NOMO-1 treated with dmso at 0.1 percent for 144 hours (cell line): Measurements from ENCODE around the gene ARMS2.

Experiments used
- DNase-seq: peaks from one replicate; lab custom pipeline; 2025; ENCODE audit not compliant: unreplicated experiment; lab: John Stamatoyannopoulos, UW

The ARMS2 gene

DNA sequence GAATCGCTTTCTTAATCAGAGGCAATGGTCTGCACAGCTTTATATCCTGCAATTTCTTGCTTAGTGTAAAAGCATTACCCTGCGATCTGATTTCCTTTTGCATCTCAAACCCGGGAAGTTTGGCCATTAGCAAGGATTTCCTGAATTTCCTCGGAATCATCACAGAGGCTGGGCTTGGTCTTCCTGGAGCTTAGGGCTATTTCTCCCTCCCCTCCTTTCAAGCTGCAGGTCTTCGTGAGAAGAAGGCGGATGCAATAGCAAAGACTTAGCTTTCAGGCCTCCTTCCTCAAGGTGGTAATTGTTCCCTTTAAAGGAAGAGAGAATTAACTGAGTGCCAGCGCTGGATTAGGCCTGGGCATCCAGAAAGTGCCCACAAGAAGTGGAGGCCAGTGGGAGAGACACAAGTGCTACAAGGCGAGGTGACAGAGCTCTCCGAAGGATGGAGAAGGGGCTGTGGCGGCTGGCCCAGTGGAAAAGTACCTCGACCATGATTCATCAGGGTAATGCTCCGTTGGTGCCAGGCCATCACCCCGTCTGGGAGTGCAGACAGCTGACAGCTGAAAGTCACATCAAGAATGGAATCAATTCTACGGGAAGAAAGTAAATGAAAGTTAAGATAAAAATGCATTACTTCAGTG, 4.0 kb upstream of the ARMS2 start:
- no peak for DNase-seq

DNA sequence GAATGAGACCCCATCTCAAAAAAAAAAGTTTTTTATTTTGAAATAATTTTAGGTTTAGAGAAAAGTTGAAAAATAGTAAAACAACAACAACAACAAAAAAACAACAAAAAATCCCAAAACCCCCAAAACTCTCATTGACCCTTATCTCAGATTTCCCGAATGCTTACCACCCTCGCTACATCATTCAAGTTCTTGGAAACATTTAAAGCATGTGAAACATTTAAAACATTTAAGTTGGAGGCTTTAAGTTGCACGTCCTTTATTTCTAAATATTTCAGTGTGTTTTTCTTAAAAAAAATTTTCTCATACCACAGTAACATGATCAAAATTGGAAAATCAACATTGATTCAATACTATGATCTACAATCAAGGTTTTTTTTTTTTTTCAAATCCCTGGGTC, 382 bp upstream of the ARMS2 start:
- DNase-seq, result no peak

DNA sequence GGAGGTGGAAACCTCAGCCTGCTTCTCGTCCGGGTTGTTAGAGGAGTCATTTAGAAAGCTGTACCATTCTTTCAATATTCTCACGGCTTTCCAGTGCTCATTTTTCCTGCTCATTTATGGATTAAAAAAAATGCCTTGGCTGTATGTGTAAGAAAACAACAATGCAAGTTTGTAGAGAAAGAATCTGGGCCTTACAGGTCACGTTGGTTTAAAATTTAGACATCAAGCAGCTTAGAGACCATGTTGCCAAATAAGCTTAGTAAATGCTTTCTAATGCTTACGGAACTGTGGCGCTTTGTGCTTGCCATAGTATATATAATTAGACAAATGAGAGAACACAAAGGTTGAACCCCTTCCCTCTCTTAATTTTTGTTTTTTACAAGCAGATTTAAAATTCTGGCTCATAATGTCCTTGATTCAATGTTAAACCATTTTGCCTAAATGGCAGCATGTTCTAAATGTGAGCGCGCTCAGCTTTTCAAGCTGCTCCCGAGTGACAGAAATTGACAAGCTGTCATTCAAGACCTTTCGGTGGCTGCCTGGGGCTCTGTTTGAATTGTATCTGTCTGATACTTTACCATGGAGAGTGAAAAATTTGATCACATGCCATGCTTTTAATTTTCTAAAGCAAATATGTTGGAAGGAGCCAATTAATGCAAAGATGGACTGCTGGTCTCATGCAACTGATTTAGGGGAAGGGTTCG, 1.1 kb downstream of the ARMS2 start:
- no peak for DNase-seq

DNA sequence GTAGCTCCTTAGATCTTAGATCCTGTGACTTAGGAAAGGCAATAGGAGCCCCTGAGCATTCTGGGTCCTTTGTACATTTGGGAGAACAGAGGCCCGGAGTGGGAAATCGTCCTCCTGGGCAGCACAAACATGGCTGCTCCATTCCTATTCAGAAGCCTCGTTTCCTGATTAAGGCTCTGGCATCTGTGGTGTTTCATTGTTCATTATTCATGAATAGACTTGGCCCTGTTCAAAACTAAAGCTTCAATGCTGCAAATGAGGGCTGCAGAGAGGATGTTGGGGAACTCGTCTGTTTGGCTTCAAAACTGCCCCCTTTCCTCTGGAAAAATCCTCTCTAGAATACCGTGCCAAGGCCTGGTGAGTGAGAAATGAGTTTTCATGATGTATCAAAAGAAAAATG, 3.5 kb downstream of the ARMS2 start:
- no peak for DNase-seq

DNA sequence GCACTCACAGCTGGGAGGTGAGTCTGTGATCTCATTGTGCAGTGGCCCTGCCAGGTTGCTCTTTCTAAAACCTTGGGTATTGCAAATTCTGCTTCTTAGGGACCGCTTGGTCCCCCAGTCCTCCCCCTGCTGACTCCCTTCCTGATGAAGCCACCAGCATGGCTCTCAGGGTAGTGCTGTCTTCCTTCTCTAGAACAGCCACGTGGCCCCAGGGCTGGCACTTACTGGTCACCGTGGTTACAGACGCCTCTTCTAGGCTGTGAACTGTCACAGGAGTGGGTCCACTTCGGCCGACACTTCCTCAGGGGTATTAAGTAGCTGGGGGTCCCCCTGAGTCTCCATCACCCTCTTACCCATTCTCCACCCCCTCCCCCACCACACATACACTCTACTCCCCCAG, 4.2 kb downstream of the ARMS2 start:
- DNase-seq, result no peak

DNA sequence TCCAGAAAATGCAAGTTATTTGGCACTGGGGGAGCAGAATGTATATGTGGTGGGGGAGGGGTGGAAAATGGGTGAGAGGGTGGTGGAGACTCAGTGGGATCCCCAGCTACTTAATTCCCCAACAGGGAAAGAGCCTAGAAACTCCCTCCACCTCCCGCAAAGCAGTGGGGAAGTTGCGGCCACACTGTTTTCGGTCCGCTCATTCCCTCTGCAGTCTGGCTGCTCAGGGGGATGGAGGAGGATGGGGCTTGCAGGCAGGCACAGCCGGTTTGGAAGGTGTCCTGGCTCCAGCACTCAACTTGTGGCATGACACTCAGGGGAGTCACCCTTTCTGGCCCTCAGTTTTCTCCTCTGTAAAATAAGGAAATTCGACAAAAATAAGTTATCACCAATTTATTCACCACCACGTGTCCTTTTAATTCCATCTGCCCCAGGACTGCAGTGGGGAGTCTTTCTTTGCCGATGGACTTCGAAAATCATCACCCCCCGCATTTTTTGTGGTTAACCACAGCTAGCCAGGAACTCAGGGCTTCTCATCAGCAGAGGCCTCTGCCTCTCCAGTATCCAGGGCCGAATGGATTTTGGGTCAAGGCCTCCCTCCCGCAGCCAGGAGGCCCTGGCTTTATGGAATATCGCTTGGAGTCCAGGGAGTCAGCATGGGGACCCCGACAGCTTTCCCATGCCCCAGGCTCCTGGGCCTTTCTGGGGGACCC, 5.3 kb downstream of the ARMS2 start:
- DNase-seq, result no peak

DNA sequence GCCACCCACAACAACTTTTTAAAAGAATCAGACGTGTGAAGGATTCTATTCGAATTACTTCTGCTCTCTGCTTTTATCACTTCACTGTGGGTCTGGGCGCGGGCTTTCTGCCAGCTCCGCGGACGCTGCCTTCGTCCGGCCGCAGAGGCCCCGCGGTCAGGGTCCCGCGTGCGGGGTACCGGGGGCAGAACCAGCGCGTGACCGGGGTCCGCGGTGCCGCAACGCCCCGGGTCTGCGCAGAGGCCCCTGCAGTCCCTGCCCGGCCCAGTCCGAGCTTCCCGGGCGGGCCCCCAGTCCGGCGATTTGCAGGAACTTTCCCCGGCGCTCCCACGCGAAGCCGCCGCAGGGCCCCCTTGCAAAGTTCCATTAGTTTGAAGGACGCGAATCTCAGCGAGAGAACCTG, 6.4 kb downstream of the ARMS2 start:
- no peak for DNase-seq

DNA sequence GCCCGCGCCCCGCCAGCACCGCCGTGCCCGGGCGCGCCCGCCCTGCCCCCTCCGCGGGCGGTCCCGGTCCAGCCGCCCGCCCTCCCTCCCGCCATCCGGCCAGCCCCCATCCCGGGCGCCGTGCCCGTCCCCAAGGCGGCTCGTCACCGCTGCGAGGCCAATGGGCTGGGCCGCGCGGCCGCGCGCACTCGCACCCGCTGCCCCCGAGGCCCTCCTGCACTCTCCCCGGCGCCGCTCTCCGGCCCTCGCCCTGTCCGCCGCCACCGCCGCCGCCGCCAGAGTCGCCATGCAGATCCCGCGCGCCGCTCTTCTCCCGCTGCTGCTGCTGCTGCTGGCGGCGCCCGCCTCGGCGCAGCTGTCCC, 6.9 kb downstream of the ARMS2 start, which contains the start of gene HTRA1:
Gene HTRA1 (plus strand): TSS at position 187 of the 362 bp plus-strand sequence. CDS start 100 bp downstream, at position 287.
- DNase-seq, result no peak

DNA sequence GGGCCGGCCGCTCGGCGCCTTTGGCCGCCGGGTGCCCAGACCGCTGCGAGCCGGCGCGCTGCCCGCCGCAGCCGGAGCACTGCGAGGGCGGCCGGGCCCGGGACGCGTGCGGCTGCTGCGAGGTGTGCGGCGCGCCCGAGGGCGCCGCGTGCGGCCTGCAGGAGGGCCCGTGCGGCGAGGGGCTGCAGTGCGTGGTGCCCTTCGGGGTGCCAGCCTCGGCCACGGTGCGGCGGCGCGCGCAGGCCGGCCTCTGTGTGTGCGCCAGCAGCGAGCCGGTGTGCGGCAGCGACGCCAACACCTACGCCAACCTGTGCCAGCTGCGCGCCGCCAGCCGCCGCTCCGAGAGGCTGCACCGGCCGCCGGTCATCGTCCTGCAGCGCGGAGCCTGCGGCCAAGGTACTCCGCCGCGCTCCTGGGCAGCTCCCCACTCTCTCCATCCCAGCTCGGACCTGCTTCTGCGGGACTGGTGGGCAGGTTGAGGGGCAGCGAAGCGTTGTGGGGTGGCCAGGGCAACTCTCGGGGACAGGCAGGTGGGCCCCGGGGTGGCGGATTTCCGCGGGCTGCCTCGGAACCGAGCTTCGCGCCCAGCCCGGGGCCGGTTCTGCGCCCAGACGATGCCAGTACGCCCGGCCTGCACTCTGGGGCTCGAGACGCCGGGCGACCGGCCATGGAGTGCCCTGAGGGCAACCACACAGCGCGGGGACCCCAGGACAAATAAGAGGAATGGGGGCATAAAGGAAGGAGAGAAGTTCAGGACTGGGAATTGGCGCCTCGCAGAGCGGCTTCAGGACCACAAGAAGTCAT, 7.5 kb downstream of the ARMS2 start:
- no peak for DNase-seq

DNA sequence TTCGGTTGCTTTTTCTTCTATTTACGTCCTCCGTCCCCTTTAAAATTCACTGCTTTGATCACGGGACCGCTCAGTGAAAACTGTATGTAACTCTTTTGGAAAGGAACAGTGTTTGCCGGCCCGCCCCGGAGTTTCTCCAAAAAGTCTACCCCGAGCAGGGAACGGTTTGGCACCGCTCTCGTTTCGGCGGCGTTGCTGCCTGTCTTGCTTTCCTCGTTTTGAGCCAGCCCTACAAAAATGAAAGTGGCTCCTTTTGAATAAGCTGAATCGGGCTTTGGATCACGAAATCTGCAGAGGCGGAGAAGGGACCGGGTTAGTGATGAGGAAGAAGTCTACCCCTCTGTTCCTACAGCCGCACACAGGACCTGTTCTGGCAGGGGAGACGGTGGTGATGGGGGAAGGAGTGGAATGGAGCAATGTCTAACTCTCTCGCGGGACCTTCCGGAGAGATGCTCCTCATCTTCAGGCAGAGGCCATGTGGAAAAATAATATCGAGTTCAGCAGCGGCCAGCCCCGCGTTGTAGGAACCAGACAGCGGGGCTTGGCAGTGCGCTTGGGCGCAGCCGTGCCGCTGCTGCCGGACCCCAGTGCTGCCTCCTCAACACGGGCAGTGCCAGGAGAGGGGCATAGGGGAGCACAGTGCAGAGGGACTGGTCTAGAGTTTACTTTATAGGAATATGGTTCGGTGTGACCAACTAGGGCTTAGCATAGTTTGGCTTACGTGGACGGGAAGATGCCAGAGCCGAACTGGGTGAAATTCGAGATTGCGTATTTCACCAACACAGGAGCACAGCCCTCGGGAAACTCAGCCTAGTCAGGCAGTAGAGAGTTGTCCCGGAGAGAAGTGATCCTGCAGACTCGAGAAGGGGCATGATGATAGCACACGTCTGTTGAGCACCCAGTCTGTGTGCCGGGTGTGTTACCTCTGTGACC, 8.3 kb downstream of the ARMS2 start:
- DNase-seq, result no peak

DNA sequence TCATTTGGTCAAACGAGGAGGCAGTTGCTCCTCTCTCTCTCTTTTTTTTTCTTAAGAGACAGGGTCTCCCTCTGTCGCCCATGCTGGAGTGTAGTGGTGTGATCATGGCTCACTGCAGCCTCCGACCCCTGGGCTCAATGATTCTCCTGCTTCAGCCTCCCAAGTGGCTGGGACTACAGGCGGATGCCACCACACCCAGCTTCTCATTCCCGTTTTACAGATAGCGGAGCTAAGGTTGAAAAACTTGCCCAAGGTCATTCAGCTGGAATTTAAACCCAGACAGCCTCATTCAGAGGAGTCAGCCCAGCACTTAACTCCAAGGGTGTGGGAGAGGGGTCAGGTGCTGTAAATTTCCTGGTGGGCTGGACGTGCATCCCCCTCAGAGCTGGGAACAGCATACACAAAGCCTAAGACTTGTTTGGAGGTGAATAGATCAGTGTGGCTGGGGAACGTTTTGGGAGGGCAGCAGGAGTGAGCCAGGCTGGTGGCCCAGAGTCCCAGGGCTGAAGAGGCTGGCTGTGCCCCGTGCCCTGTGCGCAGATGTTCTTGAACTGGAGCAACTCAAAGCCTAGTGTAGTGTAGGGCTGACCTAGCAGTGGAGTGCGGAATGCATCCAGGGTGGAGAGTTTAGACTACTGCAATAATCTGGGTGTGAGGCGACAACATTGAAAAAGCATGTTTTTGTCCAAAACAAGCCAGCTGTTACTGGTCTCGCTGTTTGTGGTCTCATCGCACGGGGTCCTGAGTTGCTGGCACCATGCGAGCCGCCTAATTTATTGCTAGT, 9.2 kb downstream of the ARMS2 start:
- no peak for DNase-seq

DNA sequence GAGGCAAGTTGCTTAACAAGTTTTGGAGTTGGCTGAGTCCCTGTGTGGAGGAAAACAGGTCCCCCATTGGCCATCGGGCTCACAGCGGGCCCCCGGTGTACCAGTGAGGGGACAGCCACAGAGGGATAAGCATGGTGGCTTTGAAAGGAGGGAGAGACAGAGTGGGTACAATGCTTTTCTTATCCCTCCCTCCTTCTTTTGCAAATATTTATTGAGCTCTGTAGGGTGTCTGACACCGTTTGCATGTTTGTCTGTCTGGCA, 9.7 kb downstream of the ARMS2 start:
- DNase-seq, result no peak

DNA sequence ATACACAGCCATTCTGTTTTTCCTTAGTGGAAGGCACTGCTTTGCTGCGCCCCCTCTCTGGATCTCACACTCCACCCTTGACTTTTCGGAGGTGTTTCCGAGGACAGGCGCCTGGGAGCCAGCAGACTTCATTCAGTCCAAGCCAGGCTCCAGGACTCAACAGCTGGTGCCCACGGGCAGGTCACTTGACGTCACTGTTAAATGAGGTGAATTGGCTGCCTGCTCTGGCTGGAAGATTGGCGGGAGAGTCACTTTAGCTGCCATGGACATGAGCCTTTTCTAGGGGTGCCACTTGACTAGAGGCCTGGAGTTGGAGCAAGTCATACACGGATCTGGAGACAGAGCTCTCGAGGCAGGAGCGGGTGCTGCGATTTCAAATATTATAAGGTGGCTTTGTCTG, 10.1 kb downstream of the ARMS2 start:
- DNase-seq, result no peak

DNA sequence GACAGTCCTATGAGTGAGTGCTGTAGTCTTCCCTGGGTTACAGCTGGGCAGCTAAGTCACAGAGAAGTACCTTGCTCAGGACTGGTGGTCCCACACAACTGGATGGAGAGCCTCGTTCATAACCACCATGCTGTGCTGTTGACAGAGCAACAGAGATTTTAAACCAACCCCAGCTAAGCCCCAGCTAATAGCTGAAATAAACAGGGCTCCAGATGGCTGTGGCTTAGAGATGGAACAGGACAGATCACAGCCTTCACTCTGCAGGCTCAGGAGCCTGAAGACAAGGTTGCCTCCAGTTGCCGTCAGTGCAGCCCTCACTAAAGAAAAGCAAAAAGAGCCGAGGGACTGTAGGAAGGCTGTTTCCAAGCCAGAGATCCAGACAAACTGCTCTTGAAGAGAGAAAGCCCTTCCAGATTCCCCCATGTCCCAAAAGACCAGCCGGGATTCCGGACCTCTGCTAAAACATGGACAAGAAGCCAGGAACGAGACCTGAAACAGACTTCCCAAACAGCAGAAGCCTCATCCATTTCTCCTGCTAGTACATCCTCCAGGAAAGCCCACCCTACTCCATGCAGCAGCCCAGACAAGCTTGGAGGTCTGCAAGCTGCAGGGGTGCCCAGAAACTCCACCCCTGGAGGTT, 11.1 kb downstream of the ARMS2 start:
- no peak for DNase-seq

DNA sequence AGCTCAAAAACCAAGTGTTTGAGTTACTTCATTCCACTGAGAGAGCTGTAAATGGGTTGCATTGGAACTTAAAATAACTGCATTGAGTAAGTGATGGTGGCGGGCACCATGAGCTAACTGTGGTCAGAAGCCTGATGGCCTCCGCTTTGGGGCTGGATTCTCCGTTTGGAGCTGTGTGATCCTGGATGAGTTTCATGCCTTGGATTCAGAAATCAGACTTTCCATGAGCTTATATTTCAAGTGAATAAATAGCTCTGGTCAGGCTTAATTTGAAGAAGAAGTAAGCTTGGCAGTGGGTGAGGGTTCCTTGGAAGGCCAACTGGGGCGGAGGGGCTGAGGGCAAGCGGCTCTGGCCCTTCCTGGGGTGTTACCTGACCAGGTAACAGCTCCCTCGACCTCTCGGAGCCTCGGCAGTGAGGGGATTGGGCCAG, 12.5 kb downstream of the ARMS2 start:
- DNase-seq, result peak; percentile 16

DNA sequence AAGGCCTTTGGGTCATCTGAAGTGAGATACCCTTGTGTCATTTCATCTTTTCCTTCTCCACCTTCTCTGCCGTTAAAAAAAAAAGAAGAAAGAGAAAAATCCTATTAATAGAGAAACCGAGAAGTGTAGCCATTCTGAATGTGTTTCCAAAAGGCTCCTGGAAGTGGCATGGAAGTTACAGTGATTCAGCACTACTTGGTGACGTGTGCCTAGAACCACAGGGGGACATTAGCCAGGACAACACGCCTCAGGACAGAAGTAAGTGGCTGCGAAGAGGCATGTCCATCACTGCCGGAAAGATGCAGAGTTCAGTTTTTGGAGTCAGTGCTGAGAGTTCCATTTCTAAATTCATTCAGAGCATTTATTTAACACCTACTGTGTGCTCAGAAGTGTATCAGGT, 13.2 kb downstream of the ARMS2 start:
- no peak for DNase-seq

DNA sequence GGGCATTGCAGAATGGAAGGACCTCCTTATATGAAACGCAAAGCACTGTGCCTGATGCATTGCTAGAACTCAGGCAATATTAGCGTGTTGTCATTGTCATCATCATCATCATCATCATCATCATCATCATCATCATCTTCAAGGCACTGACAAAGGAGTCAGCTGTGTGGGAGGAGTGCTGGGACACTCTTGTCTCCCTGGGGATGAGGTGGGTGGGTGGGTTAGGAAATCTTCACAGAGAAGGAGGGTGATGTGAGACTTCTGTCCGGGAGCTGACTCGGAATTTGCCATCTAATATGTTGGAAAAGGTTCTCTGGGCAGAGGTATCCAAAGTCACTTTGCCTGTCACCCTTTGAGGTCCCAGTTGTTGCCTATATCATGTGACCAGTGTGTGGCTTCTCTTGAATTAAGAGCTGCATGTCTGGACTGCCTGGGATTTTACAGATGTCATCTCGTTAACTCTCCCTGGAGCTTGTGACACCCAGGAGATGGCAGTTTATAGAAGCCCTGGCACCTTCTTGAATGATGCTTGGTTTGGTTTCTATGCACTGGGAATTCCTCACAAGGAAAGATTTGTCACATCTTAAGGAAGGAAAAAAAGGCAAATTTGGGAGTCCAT, 14.0 kb downstream of the ARMS2 start:
- DNase-seq, result no peak

DNA sequence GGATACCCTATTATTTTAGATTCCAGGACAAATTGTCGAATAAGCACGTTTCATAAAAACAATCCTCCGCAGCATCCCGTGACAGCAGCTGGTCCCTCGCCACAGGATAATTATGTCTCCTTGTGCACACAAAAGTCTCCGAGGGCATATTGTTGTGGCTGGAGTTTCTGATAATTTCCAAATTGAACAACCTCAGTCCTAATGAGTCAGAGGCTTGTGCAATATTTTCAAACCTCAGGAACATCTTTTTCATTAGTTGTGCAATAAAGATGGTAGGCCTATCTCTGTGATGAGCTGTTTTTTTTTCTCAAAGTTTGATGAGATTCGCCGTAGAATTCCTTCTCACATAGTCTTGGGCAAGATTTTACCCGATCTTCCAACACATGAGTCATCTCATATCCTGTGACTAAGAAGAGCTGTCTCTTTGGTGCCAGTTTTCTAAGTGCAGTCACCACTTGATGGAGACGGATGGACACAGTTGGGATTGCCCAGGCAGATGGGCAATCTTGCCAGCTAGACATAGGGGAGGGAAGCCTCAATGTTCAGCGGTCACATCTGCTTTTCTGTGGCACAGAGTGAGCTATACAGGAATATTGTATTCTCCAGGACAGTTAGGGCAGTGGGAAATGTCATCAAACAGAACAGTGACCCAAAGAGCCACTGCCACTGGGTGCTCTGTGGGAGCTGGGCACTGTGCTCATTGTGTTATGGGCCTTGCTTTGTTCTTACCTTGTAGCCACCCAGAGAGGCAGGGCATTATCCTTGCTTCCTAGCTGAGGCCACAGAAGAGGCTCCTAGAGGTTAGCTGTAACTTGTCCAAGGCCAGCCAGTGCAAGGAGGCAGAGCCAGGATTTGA, 14.7 kb downstream of the ARMS2 start:
- peak; percentile 75 for DNase-seq
